Activated CD4-positive, alpha-beta T cell treated with anti-CD3 and anti-CD28 coated beads, Interleukin-2, Interleukin-6, amounts not matched to agents 100 ng/mL and 50 ng/mL, durations not matched to agents 16 hours and 8 hours (primary cell): ENCODE data around the gene ETFB.
A peak's percentile ranks its signal among the peaks of the same experiment; 100 is the strongest.

Source experiments
- DNase-seq: peaks from one replicate; pipeline ENCODE4 v3.0.0-alpha.2; 2020

ETFB gene

DNA sequence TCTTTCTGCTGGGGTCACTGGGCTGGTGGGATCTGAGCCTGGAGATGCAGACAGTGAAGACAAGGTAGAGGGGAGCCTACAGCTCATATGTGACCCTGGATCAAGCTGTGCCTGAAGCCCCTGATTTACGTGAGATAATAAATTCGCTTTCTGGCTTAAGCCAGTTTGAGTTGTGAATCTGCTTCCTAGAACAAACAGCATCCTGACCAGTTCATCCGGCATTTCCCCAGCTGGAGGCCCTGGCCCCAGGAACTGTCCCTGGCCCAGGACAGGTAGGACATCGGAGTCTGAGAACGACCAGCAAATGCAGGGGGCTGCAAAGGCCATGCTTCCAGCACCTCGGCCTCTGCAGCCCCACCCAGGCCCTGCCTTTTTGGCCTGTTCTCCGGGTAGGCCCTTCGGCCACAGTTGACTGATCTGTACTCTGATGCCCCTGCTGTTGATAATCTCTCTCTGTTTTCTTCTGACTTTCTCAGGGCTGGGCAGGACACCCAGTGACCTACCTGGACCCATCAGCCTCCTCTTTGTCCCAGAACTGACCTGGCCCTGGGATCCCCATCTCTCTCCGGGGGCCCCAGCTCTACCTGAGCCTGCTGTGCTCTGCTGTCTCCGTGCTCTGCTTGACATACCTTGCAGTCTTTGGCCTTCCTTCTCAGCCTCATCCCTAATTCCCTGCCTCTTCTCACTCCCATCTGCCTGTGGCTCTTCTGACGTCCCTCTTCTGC lies 14.8 kb downstream of the ETFB start:
- DNase-seq: no peak

- DNase-seq: no peak
Observed at GRCh38 chr19:51347209-51347928, 18.8 kb downstream of the ETFB start.

- no peak for DNase-seq
Observed at GRCh38 chr19:51346742-51347141, 19.4 kb downstream of the ETFB start.

DNA sequence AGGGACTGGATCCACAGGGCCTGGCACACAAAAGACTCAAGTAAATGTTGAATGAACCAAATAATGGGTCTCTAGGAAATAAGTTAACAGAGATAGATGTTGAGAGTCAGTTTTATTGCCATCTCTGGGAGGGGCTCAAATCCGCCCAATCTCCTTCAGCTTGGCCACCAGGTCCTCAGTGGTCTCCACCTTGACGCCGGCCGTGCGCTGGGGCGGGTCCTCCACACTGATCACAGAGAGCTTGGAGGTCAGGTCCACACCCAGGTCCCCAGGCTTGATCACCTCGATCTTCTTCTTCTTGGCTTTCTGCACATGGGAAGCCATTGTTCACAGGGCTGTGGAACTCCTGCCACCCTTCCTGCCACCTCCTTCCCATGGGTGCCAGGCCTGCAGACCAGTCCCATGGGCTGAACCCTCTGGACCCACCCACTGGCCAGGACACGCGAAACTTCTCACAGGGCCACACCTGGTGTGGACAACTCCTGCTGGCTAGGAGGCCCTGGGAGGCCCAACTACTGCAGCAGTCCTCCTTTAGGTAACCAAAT lies 21.0 kb downstream of the ETFB start:
- no peak for DNase-seq

DNA sequence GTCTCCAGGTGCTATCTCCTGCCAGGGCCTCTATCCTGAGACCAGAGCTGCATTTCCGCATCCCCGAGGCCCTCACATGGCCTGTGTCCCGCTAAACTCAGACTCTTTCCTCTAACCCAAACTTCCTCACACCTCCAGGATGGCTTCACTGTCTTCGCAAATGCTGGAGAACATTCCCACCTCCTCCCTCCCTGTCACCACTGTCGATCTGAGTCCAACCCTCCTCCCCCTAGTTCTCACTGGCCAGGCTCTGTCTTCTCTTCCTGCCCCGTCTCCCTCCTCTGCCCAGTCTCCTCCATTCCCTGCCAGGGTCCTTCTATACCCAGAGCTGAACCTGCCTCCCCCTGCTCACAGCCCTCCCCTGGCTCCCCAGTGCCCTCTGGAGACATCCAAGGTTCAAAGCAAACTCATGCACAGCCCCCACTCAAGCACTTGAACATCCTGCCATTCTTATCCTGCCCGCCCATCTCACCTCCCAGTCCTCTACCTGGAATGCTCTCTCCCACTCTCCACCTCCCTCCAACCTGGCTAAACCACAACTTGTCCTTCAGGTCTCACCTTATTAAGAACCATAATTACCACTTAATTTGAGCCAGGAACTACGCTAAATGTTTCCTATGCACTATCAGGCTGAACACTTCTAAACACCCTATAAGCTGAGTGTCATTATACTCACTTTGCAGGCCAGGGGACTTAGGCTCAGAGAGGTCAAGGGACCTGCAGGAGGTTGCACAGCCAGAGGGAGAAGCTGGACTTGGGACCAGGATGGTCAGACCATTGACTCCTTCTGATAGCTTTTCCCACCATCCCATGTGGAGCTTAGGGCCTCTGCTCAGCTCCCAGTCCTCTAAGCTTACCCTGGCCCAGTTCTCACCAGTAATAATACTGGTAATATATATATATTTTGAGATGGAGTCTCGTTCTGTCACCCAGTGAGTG lies 23.3 kb downstream of the ETFB start:
- DNase-seq: no peak

- no peak for DNase-seq
Observed at GRCh38 chr19:51341976-51342580, 24.1 kb downstream of the ETFB start, which contains the start of gene VSIG10L. Gene VSIG10L, minus strand, starts transcription at chr19:51342139. Its CDS starts 15 bp downstream, at chr19:51342124.

DNA sequence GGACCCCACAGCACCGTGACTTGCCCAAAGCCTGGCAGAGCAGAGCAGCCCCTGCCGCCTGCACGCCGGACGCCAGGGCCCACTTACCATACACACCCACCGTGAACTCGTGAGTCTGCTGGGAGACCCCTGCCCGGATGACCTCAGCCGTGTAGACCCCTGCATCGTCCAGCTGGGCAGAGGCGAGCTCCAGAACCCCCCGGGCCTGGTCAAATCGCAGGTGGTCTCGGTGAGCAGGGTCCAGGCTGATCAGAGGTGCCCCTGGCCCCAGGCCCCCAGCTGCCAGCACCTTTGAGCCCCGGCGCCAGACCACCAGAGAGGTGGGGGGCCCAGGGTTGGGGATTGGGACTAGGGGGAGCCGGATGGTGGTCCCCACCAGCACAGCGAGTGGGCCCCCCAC lies 25.1 kb downstream of the ETFB start:
- DNase-seq: no peak

- peak; percentile 97 for DNase-seq
Observed at GRCh38 chr19:51339687-51340656, 26.2 kb downstream of the ETFB start.

DNA sequence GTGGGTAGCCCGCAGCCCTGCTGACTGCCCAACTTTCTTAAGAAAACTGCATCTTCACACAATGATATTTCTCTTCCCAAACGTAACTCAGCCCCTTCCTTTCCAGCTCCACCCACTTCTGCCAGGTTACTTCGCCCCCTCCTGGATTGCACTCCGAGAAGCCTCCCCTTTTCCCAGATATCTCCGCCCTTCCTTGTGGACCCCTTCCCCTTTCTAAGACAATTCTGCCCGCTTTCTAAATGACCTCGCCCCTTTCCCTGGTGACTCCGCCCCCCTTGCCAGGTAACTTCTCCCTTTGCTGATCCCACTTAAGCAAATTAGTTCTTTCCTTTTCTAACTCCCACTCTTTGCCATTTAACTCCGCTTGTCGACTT lies 26.9 kb downstream of the ETFB start:
- no peak for DNase-seq

- peak; percentile 90 for DNase-seq
Observed at GRCh38 chr19:51338563-51339312, 27.4 kb downstream of the ETFB start.

DNA sequence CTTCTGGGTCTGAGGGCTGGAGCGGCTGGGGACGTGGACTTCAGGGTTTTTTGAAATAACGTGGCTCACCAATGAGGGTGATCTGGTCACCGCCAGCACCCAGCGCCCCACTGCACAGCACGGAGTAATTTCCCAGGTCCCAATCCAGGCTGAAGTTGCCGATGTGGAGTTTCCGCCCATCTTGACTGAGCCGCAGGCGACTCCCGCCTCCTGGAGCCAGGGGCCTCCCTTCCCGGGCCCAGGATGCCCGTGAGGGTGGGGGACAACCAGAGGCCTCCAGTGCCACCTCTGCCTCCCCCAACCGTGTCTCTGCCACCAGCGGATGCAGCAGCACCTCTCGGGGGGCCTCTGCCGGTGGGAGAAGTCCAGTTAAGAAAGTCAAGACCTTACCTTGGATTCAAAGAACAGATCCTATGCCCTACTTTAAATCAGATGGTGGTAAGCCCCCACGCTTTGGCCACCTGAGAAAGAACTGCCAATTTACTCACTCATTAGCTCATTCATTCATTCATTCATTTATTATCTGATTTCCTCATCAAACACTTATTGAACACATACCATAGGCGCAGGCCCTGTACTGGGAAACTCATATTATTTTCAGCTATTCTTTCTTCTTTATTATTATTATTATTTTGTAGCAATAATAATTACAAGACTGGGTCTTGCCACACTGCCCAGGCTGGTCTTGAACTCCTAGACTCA lies 28.2 kb downstream of the ETFB start:
- no peak for DNase-seq

DNA sequence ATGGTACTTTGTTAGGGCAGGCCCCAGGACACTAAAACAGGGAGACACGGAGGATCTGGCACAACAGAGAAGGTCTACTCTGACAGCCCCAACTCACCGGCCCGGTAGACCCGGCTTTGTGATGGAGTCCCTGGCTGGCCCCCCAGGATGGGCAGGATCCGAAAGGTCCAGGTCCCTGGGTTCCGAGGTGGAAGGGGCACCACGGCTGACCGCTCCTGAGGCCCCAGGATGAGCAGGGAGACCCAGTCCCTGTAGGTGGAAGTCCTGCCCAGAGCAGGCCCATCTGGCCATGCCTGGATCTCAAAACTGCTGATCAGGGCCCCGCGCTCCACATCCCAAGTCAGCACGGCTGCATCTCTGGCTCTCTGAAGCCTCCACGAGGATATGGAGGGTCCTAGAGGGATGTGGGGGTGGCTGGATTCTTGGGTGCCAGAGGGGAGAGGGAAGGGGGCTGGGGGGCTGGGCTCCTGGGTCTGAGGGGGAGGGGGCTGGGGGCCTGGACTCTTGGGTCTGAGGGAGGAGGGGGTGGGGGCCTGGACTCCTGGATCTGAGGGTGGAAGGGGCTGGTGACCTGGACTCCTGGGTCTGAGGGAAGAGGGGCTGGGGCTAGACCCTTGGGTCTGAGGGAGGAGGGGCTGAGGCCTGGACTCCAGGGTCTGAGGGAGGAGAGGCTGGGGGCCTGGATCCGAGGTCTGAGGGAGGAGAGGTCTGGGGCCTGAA lies 28.9 kb downstream of the ETFB start:
- no peak for DNase-seq

GRCh38 chr19:51333836-51334460 lies 32.2 kb downstream of the ETFB start:
- no peak for DNase-seq

DNA sequence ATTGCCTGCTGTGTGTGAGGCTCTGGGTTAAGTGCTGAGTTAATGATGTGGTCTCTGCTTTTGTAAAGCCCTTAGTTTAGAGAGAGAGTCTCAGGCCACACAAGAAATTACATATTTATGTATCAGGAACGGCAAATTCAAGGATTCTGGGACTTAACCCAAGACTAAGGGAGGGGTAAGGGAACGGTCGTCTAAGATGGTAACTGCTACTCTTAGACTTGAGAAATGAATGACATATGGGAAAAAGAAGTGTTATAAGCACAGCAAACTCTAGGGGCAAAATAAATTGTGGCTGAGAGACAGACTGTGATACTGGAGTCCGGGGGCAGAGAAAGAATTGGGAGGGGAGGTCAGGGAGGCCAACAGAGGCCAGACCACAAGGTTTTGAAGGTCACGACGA lies 34.5 kb downstream of the ETFB start:
- DNase-seq: no peak

DNA sequence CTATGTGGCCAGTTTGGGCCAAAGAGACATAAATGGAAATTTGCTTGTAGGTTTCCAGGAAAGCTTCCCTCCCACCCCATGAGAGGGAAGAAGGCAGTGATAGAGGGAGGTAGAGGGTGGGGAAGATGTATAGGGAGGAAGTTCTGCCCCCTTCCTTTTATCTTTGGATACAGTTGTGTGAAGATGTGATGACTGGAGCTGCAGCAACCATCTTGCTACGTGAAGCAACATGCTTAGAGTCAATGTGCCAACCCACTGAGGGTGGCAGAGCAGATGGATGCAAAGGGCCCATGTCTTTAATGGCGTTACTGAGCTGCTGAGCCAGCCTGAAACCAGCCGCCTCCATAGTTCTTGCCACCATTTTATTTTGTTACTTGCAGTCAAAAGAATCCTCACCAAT lies 35.0 kb downstream of the ETFB start:
- DNase-seq: no peak

DNA sequence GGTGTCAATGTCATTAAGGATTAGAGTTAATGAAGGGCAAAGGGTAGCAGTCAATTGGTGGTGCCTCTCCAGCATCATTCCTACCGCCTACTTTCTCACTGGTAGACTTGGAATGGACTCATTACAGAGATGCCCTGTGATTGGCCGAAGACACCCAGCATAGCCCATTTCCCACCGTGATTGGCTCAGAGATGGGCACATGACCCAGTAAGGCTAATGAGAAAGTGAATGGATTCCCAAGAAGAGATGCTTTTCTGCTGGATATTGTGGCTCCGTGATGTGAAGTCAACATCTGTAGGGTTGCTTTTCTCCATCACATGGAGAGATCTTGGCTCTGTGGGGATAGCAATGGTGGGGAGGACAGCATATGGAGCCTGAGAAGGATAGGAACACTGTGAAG lies 35.8 kb downstream of the ETFB start:
- DNase-seq: no peak

- DNase-seq: no peak
Observed at GRCh38 chr19:51329411-51329810, 36.8 kb downstream of the ETFB start.

DNA sequence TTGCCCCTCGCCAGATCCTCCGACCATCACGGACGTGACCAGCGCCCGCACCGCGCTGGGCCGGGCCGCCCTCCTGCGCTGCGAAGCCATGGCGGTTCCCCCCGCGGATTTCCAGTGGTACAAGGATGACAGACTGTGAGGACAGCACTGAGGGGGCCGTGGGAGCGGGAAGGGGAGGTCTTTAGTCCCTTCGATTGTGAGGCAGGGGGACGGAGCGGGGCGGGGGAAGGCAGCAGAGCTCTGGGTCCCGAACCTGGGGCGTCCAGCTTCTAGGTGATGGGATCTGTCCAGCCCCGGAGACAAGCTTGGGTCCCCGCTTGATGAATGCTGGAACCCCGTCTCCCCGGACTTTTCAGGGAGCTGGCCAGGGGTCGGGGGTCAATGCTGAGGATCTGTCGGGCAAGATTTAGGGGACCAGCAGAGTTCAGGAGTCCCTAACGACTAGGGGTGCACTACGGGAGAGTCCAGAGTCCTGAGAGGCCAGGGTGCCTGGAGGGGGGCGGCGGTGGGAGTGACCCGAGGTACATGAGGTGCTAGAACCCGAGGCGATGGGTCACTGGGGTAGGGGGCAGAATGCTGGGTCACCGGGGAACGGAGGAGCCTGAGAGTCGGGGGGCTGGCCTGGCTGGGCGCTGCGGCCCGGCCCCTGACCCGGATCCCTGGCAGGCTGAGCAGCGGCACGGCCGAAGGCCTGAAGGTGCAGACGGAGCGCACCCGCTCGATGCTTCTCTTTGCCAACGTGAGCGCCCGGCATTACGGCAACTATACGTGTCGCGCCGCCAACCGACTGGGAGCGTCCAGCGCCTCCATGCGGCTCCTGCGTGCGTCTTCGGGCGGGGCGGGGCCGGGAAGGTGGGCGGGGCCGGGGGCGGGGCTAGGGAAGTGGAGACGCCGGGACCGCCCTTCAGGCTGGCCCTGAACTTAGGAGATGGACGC lies 38.9 kb downstream of the ETFB start:
- DNase-seq: peak; percentile 75
